ENCODE measurements around the gene PCSK9. TPM values are rescaled to one million over a fixed set of nuclear protein-coding genes. Genes with fewer than 3 reads are reported as not detected.

Gene PCSK9
- total and polyA plus RNA-seq, 9 of the 15 experiments (the other 6 are each of a cell fraction or from before 2014, with no cell fraction given): 3.2 to 58.6 (median 24.7) TPM

- no peak for TF ChIP-seq HMGXB4 (CRISPR knock-in tag; IDR thresholded peaks at IDR 0.05)
- no peak for TF ChIP-seq ZNF707 (CRISPR knock-in tag; conservative IDR thresholded peaks at IDR 0.05)
- TF ChIP-seq FOXM1 (IDR thresholded peaks at IDR 0.05; ENCODE audit: low read depth): no peak
- no peak for TF ChIP-seq FOXM1 (CRISPR knock-in tag; IDR thresholded peaks at IDR 0.05; ENCODE audit: low read depth)
- no peak for TF ChIP-seq NCOA6 (IDR thresholded peaks at IDR 0.05)
- TF ChIP-seq TSHZ1 (CRISPR knock-in tag; IDR thresholded peaks at IDR 0.05): no peak
- TF ChIP-seq ZFPM2 (CRISPR knock-in tag; IDR thresholded peaks at IDR 0.05): no peak
- no peak for TF ChIP-seq ZNF239 (CRISPR knock-in tag; IDR thresholded peaks at IDR 0.05)
- no peak for TF ChIP-seq KDM2B (CRISPR knock-in tag; IDR thresholded peaks at IDR 0.05)
- TF ChIP-seq SAP30 (IDR thresholded peaks at IDR 0.05; ENCODE audit: borderline replicate concordance, insufficient read depth, low read depth, low read length, poor library complexity, severe bottlenecking): no peak
- peak; percentile 70; the same call in 1 of the 2 replicates for TF ChIP-seq STAG1 (CRISPR knock-in tag; IDR thresholded peaks at IDR 0.05; ENCODE audit: borderline replicate concordance)
- TF ChIP-seq BMI1 (IDR thresholded peaks at IDR 0.05; ENCODE audit: low read length): no peak
- no peak for TF ChIP-seq ZNF77 (CRISPR knock-in tag; IDR thresholded peaks at IDR 0.05)
- TF ChIP-seq MEF2D (tag; conservative IDR thresholded peaks at IDR 0.05; ENCODE audit: low read depth): no peak
- TF ChIP-seq IFI16 (CRISPR knock-in tag; IDR thresholded peaks at IDR 0.05): no peak
- TF ChIP-seq, protein P1, sequence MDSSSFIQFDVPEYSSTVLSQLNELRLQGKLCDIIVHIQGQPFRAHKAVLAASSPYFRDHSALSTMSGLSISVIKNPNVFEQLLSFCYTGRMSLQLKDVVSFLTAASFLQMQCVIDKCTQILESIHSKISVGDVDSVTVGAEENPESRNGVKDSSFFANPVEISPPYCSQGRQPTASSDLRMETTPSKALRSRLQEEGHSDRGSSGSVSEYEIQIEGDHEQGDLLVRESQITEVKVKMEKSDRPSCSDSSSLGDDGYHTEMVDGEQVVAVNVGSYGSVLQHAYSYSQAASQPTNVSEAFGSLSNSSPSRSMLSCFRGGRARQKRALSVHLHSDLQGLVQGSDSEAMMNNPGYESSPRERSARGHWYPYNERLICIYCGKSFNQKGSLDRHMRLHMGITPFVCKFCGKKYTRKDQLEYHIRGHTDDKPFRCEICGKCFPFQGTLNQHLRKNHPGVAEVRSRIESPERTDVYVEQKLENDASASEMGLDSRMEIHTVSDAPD (CRISPR knock-in tag; IDR thresholded peaks at IDR 0.05): no peak
- TF ChIP-seq, protein P2, sequence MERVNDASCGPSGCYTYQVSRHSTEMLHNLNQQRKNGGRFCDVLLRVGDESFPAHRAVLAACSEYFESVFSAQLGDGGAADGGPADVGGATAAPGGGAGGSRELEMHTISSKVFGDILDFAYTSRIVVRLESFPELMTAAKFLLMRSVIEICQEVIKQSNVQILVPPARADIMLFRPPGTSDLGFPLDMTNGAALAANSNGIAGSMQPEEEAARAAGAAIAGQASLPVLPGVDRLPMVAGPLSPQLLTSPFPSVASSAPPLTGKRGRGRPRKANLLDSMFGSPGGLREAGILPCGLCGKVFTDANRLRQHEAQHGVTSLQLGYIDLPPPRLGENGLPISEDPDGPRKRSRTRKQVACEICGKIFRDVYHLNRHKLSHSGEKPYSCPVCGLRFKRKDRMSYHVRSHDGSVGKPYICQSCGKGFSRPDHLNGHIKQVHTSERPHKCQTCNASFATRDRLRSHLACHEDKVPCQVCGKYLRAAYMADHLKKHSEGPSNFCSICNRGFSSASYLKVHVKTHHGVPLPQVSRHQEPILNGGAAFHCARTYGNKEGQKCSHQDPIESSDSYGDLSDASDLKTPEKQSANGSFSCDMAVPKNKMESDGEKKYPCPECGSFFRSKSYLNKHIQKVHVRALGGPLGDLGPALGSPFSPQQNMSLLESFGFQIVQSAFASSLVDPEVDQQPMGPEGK (CRISPR knock-in tag; IDR thresholded peaks at IDR 0.05; ENCODE audit: borderline replicate concordance): no peak
- no peak for TF ChIP-seq FOXP1 (CRISPR knock-in tag; IDR thresholded peaks at IDR 0.05)
- TF ChIP-seq ZNF785 (CRISPR knock-in tag; IDR thresholded peaks at IDR 0.05): no peak
- TF ChIP-seq FOXJ3 (CRISPR knock-in tag; IDR thresholded peaks at IDR 0.05): no peak
- TF ChIP-seq ZNF146 (CRISPR knock-in tag; IDR thresholded peaks at IDR 0.05; ENCODE audit: unreplicated experiment): no peak
Measured at GRCh38 chr1:55021942-55022546, 17.3 kb upstream of the PCSK9 start (continued).
